PC-3 (cell line): ENCODE measurements around the gene FAM83D.

ENCODE experiments used
- EZH2 ChIP-seq: fragments of 300-600 bp; sonication (generic); IDR thresholded peaks from one replicate; pipeline ENCODE4 v1.6.1; 2017; ENCODE audit warnings: antibody characterized with exemption, mild to moderate bottlenecking, low read length; ENCODE audit not compliant: unreplicated experiment
- EZH2phosphoT487 ChIP-seq: fragments of 300-600 bp; sonication (generic); IDR thresholded peaks from 2 replicates; pipeline ENCODE4 v1.6.1; 2018; ENCODE audit warnings: mild to moderate bottlenecking, antibody characterized with exemption, low read length, borderline replicate concordance
- TF ChIP-seq, protein P1 (sequence below): fragments of 300-600 bp; sonication (generic); conservative IDR thresholded peaks from 2 replicates; pipeline ENCODE4 v1.5.1; 2017; ENCODE audit warnings: antibody characterized with exemption, low read depth, mild to moderate bottlenecking, low read length

DNA sequence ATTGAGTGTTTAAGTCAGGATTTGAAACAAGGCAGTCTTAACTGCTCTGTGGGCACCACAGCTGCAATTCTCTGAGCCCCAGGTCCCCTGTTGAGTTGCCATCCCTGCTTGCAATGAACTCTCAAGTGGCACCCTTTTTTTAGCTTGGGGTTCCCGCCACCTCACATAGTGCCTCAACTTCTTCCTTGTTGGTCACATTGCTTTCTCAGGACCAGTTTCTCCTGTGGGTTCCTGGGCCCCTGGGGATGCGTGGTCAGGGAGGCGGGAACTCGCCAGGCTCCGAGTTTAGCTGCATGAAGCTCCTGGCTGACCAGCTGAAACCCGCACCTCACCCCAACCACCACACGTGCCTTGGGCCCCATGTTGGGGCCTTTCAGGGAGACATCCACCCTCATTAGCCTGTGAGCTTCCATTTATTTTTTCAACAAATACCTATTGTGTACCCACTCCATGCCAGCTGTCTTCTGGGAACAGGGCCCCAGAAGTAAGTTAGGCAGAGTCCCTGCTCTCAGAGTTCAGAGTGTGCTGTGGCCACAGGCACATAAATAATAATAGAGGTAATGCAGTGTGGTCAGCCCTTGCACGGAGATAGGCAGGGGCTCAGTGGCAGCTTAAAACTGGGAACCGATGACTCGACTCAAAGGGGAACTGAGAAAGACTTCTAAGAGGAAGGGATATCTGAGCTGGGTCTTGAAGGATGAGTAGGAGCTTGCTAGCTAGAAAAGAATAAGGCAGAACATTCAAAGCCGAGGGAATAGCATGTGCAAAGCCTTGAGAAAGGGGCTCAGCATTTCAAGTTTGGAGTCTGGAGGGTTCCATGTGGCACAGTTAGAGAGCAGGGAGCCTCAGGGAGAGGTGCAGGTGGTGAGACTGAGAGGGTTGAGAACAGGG, 33.9 kb upstream of the FAM83D start:
- TF ChIP-seq, protein P1, sequence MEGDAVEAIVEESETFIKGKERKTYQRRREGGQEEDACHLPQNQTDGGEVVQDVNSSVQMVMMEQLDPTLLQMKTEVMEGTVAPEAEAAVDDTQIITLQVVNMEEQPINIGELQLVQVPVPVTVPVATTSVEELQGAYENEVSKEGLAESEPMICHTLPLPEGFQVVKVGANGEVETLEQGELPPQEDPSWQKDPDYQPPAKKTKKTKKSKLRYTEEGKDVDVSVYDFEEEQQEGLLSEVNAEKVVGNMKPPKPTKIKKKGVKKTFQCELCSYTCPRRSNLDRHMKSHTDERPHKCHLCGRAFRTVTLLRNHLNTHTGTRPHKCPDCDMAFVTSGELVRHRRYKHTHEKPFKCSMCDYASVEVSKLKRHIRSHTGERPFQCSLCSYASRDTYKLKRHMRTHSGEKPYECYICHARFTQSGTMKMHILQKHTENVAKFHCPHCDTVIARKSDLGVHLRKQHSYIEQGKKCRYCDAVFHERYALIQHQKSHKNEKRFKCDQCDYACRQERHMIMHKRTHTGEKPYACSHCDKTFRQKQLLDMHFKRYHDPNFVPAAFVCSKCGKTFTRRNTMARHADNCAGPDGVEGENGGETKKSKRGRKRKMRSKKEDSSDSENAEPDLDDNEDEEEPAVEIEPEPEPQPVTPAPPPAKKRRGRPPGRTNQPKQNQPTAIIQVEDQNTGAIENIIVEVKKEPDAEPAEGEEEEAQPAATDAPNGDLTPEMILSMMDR, result no peak
- TF ChIP-seq EZH2, result no peak
- TF ChIP-seq EZH2phosphoT487, result no peak
